NCI-H2227 (cell line): Measurements from ENCODE around the gene TLR2.

Experiments used
- DNase-seq: peaks from one replicate; lab custom pipeline; 2025; ENCODE audit not compliant: unreplicated experiment; lab: John Stamatoyannopoulos, UW

The TLR2 gene

DNA sequence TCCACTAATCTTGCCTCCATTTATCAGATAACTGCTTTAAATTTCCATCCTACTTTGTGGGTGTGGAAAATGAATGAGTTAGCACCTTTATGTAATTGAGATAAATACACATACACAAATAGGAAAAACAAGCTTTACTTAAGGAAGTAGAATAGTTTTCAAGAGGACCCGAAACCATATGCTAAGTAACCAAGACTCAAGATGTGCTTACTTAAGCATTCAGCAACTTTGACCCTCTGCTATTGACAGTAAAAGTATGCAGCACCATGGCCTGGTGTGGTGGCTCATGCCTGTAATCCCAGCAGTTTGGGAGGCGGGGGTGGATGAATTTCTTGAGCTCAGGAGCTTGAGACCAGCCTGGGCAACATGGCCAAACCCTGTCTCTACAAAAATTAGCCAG, 45.8 kb downstream of the TLR2 start:
- DNase-seq: no peak

DNA sequence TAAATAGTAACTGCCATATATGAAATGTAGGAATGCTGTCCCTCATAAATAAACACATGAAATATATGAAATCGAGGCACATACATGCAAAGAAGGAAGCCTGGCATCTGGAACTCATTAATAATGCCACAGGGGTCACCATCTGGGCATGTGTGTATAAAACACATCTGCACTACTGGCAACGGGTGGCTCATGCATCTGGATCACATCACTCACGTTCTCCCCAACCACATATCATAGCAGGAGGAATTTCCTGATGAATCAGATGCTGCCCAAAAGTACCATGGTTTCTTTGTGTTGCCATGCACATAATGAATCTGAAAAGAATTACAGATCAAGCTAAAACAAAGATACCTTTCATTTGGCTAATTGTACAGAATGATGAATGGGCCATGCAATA, 47.2 kb downstream of the TLR2 start:
- no peak for DNase-seq

GRCh38 chr4:153733751-153734448, 49.8 kb downstream of the TLR2 start:
- no peak for DNase-seq

DNA sequence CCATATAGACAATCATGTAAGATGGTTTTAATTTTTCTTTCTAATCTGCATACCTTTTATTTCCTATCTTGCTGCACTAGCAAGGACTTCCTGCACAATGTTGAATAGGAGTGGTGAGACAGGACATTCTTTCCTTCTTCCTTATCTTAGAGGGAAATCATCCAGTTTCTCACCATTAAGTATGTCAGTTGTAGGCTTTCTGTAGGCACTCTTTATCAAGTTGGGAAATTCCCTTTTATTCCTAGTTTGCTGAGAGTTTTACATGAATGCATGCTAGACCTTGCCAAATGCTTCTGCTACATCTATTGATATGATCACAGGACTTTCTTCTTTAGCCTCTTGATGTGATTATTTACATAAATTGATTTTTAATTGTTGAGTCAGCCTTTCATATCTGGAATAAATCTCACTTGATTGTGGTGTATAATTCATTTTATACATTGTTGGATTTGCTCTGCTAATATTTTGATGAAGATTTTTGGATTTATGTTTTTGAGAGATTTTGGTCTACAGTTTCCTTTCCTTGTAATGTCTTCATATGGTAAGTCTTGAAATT, 51.9 kb downstream of the TLR2 start:
- DNase-seq: no peak

- DNase-seq: no peak
Measured at GRCh38 chr4:153741541-153741940, 57.5 kb downstream of the TLR2 start.

GRCh38 chr4:153745651-153746050, 61.6 kb downstream of the TLR2 start:
- DNase-seq: no peak

DNA sequence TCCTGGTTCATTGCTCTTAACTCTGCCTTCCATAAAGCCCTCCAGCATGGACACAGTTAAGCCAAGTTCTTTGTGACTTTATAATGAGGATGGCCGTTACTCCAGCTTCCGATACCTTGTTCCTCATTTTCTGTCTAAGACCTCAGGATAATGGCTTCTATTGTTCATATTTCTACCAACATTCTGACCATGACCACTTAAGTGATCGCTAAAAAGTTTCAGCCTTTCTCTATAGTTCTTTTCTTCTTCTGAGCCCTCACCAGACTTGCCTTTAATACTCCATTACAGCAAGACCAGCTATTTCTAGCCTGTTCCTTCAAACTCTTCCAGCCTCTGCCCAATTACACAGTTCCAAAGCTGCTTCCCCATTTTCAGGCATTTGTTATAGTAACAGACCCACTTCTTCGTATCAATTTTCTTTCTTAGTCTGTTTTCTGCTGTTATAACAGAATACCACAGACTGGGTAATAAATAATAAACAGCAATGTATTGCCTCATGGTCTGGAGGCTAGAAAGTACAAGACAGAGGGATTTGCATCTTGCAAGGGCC, 63.4 kb downstream of the TLR2 start:
- no peak for DNase-seq

GRCh38 chr4:153748378-153748777, 64.3 kb downstream of the TLR2 start:
- no peak for DNase-seq

DNA sequence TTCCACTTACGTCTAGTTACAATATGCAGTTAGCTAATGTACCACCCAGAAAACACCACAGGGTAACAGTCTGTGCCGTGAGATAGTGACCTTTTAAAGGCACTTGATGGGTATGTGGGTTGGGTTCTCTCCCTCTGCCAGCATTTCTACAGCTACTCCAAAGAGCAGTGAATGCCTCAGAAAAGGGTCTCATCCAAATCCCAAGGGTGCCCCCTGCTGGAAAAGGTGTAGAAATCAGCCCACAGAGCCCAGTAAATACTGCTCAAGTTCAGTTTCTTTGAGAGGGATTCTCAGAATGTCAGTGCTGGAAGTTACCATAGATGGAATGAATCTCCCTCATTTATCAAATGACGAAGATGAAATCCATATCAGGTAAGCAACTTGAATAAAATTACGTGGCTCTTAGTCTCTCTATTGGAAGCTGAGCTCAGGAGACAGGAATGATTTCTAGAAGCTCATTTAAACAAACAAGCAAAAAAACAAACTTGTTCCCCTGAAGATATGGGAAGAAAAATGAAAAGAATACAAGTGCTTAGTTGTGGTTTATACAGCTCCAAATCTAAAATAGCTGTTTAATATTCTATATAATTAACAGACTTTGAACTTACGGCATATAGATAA, 66.2 kb downstream of the TLR2 start:
- DNase-seq: peak; percentile 78

GRCh38 chr4:153755186-153755585, 71.1 kb downstream of the TLR2 start:
- DNase-seq: no peak
